HCEC 1CT (cell line): ENCODE measurements around the gene SMAD7.

Experiments used
- DNase-seq: peaks from one replicate; pipeline ENCODE4 v3.0.0-alpha.2; 2017

SMAD7 gene

DNA sequence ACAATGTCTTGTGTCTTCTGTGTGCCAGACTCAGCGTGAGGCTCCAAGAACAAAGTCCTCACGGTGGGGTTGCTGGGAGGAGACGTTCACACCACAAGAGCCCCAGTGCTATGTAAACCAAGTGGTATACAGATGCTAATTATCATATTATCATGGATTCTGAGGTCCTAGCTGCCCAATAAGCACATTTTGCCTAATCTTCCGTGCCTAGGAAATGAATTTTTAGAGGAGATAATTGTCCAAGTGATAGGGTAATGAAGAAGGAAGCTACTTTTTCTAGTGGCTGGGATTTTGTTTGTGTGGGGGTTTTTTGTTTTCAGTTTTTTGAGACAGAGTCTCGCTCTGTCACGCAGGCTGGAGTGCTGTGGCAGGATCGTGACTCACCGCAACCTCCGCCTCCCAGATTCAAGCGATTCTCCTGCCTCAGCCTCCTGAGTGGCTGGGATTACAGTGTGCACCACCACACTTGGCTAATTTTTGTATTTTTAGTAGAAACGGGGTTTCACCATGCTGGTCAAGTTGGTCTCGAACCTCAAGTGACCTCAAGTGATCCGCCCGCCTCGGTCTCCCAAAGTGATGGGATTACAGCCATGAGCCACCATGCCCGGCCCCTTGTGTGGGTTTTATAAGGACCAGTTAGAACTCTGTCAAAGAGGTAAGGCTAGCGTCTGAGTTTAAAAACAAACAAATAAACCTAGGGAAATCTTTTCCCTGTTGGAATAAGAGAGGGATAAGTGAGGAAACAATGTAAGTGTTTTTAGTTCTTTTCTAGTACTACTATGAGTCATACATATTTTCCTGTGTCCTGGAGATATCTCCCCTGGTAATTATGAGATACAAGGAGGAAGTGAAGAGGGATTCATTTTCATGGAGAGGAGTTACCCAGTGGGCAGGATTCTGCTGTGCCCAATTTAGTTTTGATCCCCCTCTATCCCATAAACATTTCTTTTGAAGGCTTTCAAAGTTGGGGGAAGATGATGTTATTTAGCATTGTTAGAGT is 9.5 kb upstream of the SMAD7 start:
- DNase-seq: peak; percentile 72

- DNase-seq: no peak
These were observed 8.8 kb upstream of the SMAD7 start for GRCh38 chr18:48959551-48959920.

GRCh38 chr18:48958951-48959350 is 8.2 kb upstream of the SMAD7 start:
- DNase-seq: no peak

DNA sequence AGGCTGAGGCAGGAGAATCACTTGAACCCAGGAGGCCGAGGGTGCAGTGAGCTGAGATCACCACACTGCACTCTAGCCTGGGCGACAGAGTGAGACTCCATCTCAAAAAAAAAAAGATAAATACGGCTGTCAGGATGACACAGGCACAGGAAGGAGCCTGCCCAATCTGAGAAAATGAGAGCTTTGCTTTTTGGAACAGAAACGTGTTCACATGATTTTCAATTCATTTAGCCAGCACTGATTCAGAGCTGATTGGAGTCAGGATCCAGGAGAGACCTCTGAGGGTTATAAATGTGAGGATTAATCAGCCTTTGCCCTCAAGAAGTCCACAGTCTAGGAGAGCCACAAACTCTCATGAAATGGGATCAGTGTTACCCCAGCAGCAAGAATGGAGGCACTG is 6.9 kb upstream of the SMAD7 start:
- DNase-seq: no peak

GRCh38 chr18:48957136-48957535 is 6.4 kb upstream of the SMAD7 start:
- no peak for DNase-seq

DNA sequence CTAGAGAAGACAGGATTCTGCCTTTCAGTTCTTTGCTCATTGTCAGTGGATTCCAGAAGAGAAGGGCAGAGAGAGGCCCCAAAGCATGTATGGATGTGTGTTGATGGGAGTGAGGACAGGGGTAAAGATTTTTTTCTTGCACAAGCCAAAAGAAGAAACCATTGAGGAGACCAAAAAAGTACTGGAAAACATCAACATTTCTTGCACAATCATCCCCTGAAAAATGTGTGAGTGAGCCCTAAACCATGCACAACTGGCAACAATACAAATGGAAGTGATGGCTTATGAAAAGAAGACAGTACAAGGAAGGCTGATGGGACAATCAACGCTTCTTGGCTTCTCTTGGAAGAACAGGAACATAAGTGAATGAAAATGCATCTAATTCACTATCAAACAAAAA is 5.6 kb upstream of the SMAD7 start:
- peak; percentile 90 for DNase-seq

- peak; percentile 90 for DNase-seq
These were observed 5.1 kb upstream of the SMAD7 start for GRCh38 chr18:48955830-48956261.

DNA sequence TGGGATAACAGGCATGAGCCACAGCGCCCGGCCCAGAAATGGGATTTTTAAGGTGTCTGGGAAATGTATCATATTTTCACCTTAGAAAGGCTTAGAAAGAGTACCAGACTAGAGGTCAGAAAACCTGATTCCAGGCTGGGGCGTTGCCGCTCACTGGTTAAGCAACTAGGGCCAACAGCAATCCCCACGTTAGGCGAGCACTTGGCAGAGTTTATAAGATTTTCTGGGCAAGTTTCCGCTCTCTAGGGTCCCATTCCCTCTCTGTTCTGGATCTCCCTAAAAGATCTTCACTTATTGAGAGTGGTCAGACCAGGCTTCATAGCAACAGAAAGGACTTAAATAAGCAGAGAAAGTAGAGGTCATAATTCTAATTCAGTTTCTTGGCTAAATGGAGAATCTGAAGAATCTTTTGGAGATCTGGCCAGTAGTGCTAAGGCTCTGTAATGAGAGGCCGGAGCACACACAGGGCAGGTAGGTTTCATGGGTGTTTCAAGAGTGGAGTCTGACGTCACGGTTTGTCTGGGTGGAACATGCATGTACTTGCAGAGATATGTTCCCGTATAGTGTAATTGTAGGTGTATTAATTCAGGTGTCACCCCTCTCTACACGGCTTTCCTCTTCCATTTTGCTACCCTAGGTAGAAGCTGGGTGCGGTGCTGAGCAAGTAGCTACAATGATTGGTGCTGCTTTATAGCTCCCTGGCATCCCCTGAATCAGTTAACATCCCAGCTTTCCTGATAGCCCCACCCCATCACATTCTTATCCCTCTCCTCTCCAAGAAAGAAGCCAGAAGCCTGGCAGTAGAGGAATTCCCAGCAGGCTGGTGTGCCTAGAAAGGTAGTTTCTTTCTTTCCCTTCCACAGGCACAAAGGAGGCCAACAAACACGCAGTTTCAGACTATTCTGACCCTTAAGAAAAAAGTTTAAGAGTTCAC is 4.4 kb upstream of the SMAD7 start:
- DNase-seq: no peak

GRCh38 chr18:48953104-48953706 is 2.4 kb upstream of the SMAD7 start:
- DNase-seq: no peak

DNA sequence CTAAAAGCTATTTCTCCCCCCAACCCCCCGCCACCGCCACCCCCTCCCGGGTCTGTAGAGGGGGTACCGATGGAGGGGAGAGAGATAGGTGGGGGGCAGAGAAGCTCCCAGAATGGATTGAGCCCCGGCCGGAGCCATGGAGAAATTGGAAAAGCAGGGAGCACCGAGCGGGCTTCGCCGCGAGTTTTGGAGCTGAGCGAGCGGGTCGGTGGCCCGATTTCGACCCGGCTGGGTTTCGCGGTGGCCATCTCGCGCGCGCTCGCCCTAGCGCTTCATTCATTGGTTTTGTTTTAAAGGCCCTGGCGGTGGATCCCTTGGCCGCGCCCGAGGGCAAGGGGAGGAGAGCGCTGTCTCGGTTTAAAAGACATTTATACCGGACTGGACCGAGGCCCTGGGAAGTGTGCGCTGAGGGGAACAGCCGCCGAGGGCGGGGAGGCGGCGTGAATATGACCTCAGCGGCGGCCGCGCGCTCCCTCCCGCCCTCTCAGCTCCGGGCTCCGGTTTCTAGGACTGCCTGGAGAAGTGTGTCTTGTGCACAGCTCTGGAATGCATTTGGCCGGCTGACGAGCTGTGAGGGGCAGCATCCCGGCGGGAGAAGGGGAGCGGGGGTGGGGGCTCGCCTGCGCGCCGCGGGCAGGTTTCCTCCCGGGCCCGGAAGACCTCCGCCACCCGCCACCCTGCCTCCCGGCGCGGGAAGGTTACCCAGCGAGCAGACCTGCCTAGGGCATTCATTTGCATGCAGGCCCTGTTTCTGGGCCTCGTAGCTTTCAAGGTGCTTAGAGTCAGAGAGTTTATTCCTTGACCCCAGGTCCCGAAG is 1.7 kb upstream of the SMAD7 start:
- DNase-seq: peak; percentile 80

DNA sequence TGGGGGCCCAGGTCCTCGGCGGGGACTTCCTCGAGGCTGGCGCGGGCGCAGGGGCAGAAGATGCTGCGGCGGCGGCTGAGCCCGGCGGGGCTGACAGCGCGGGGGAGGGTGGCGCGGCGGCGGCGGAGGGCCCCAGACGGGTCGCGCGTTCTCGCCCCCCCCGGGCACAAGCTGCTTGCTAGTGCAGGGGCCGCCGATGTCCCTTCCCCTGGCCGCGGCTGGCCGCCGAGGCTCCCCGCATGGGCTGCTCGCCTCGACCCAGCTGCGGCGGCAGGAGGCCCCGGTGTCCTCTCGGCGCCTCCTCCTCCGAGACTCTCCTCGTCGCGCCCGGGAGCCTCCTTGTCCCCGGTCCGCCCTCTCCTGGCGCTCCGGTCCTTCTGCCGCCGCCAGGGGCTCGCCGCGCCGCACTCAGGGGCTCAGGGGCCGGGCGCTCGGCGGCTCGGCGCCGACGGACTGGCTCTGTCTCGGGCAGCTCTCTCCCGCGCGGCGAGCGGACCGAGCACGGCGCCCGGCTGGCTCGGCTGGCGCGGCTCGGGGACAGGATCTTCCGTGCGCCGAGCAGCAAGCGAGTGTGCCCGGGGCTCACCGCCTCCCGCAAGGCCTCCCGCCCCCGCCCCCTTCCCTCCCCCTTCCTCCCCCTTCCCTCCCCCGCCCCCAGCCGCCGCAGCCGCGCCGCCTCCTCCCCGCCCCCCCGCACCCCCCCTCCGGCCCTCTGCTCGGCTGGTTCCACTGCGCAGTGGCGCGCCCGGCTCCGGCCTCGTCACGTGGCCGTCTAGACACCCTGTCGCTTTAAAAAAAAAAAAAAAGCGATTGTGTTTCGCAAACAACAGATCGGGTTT is 902 bp upstream of the SMAD7 start:
- DNase-seq: peak; percentile 81

DNA sequence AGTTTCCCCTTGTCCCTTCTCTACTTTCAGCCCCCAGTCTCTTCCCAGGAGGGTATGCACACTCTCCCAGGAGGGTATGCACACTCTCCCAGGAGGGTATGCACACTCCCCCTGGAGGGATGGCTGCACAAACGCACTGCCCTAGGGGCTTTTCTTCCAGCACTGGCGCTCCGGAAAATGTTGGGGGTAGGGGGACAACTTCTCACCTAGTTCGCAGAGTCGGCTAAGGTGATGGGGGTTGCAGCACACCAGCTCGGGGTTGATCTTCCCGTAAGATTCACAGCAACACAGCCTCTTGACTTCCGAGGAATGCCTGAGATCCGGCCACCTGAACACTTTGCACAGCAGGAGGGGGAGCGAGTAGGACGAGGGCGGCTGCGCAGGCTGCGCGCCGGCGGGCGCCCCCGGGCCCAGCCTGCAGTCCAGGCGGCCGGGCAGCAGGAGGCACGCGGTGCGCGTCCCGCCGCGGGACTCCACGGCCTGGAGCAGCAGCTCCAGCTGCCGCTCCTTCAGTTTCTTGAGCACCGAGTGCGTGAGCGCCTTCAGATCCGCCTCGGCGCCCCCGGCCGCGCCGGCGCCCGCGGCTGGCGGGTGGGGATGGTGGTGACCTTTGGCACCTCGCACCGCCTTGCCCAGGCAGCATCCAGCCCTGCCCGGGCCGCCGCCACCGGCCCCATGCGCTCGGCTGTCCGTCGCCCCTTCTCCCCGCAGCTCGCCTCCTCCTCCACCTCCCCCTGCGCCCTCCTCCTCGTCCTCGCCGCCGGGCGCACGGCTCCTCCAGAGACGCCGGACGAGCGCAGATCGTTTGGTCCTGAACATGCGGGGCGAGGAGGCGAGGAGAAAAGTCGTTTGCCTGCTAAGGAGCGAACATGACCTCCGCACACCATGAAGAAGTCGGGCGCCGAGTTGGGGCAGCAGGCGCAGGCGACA is 894 bp downstream of the SMAD7 start:
- DNase-seq: peak; percentile 46

- DNase-seq: no peak
These were observed 1.6 kb downstream of the SMAD7 start for GRCh38 chr18:48949050-48949605.

DNA sequence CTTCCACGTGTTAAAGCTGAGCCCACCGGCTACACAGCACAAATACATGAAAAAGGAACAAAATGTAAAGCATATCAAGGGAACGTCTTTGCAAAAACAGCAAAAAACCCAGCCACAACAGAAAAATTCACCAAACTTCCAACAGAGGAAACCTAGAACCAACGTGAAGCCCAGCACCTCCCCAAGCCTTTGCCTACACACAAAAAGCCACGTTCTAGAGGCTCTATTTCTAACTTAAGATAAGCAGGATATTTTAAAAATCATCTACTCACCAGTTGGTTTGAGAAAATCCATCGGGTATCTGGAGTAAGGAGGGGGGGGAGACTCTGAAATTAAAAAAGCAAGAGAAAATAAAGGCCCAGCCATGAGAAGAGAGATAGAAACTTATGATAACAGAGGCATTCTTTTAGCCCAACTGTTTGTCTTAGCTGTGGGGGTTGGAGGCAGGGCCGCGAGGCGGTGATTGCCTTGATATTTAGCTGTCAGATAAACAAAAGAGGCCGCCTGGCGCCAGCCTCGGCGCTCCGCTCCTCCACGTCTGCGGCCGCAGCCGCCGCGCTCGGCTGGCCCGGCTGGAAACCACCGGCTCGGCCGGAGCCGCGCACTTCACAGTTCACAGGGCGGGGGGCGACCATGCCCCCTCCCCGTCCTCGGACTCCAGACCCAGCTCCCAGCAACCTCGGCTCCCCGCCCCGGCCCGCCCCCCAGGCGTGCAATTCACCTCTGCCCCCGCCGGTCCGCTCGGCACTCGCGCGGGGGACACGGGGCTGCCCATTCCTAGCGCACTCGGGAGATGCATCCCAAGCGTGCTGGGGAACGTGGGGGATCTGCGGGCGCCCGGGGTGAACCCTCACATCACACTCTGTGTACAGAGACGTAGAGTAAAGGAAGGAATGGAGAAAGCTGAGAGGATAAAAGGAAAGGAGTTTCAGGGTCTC is 2.4 kb downstream of the SMAD7 start:
- DNase-seq: peak; percentile 39

DNA sequence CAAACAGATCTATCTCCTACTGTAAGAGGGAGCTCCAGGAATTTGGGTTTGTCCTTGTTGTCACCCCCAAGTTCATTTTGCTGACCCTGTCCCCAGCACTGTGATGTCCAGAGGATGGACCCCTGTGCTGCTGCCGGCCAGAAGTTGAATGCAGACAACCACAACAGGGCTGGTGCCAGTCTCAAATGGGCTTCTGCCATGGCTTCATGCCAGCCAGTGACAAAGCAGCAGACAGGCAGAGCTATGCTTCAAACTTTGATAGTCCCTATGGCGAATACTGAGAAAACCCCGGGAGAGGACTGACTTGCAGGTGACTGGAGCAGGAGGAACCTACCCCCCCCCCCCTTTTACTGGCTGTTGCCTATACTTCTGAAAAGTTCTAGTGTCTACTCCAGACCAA is 3.2 kb downstream of the SMAD7 start:
- DNase-seq: no peak

DNA sequence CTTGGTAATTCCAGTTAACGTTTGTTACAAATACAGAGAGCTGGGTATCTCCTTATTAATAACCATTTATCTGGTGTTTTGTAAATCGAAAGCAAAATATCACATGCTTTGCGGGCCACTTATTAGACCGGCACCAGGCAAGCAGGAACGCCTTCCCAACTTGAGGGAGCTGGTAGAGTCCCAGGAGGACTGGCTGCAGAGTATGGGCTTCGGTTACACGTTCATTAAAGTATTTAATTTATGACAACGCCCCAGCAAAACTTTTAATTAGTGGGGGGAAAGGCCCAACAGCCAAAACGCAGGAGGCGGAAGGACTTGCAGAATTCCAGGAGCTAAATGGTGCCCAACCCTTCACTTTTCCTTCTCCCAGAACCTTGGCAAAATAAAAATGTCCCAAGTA is 3.7 kb downstream of the SMAD7 start:
- no peak for DNase-seq

DNA sequence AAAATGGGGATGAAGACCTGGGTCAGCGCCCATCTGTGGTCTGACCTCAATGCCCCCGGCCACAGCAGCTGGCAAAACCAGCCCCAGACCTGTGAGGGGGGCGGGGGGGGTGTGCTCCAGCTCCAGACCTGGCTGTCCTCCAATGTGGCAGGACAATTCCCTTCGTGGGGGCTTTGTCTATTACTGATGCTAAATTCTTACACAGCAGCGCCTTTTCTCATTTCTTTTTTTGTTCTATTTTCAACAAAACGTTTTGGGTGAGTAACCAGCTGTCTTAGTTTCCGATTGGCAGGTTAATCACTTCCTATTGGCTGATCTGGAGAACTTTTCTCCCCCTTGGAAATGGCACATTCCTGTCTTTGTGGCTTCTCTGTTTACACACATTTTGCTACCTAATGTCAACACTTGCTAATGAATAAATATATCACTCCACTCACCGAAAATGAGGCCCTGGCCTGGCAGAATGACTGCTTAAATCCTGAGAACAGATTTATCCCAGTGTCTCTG is 4.4 kb downstream of the SMAD7 start:
- DNase-seq: peak; percentile 73

GRCh38 chr18:48945953-48946217 is 4.9 kb downstream of the SMAD7 start:
- DNase-seq: no peak

DNA sequence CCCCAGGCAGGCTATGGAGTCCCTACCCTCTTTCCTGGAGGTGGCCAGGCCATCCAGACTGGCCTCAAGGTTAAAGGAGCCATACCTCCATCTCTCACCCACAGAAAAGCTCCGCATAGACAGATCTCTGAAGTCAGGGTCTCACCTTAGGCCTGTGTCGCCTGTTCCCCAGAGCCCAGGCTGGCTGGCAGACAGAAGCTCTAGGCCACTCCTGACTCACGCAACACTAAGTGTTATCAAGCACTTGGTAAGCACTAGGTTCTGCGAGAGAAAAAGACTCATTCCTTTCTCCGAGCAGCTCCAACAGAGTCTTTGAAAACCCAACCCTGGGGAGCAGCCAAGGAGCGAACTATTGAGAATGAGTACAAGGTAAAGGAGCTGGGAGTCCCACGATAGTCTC is 6.1 kb downstream of the SMAD7 start:
- no peak for DNase-seq
